ENCODE data around the gene PSMD11. TPM values are rescaled to one million over a fixed set of nuclear protein-coding genes. Genes with fewer than 3 reads are reported as not detected.
"Not testable (repeated sequence)": the region's sequence is repeated elsewhere in the genome, so short reads cannot be mapped to it uniquely, and the experiment has no call there.

Gene PSMD11
- total RNA-seq, 1 donor from 2014 or later: 109 TPM

DNA sequence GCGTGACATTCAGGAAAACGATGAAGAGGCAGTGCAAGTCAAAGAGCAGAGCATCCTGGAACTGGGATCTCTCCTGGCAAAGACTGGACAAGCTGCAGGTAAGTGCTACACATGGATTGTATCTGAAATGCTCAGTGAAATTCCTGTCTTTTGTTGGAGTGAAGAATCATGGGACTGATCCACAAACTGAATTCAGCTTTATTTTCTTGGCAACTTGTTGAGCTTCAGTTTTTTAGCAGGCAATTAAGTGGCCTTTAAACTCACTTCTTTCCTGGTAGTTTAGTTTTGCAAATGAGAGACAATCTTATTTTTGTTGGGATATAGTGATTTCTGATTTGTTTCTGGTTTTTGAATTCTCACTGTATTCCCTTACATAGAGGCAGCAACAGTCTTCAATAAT, 2.6 kb downstream of the PSMD11 start:
- Mint-ChIP-seq H3K4me3 (peak overlapping the region; percentile 92), H3K36me3 (peaks cover 23% of the 10 kb centered on the region), H3K27ac (no peak overlapping the region), H3K4me1 (ENCODE audit: unreplicated experiment) (peaks cover 18% of the 10 kb centered on the region), H3K27me3 (peaks cover 11% of the 10 kb centered on the region), H3K9me3 (no peaks in the 10 kb centered on the region)
- TF ChIP-seq, protein P1, sequence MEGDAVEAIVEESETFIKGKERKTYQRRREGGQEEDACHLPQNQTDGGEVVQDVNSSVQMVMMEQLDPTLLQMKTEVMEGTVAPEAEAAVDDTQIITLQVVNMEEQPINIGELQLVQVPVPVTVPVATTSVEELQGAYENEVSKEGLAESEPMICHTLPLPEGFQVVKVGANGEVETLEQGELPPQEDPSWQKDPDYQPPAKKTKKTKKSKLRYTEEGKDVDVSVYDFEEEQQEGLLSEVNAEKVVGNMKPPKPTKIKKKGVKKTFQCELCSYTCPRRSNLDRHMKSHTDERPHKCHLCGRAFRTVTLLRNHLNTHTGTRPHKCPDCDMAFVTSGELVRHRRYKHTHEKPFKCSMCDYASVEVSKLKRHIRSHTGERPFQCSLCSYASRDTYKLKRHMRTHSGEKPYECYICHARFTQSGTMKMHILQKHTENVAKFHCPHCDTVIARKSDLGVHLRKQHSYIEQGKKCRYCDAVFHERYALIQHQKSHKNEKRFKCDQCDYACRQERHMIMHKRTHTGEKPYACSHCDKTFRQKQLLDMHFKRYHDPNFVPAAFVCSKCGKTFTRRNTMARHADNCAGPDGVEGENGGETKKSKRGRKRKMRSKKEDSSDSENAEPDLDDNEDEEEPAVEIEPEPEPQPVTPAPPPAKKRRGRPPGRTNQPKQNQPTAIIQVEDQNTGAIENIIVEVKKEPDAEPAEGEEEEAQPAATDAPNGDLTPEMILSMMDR (conservative IDR thresholded peaks at IDR 0.05): no peak
- no peak for DNase-seq (ENCODE audit: extremely low spot score, unreplicated experiment)

DNA sequence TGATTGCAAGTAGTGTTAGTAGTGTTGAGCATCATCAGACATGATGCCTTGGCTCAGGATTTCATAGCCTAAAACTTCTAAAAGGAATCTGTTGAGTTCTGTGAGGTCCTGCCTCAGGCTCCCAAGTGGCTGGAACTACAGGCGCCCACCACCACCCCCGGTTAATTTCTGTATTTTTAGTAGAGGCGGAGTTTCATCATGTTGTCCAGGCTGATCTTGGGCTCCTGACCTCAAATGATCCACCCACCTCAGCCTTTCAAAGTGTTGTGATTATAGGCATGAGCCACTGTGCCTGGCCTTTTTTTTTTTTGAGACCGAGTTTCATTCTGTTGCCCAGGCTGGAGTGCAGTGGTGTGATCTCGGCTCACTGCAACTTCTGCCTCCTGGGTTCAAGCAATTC, 5.7 kb downstream of the PSMD11 start:
- DNase-seq (ENCODE audit: extremely low spot score, unreplicated experiment): no peak
- peaks cover 18% of the 10 kb centered on the region for H3K4me1 Mint-ChIP-seq (ENCODE audit: unreplicated experiment)
- H3K27me3 Mint-ChIP-seq: no peaks in the 10 kb centered on the region
- TF ChIP-seq, protein P1 (conservative IDR thresholded peaks at IDR 0.05): no peak
- H3K36me3 Mint-ChIP-seq: peaks cover 36% of the 10 kb centered on the region
- no peaks in the 10 kb centered on the region for H3K9me3 Mint-ChIP-seq
- H3K4me3 Mint-ChIP-seq: no peak overlapping the region
- H3K27ac Mint-ChIP-seq: no peak overlapping the region

DNA sequence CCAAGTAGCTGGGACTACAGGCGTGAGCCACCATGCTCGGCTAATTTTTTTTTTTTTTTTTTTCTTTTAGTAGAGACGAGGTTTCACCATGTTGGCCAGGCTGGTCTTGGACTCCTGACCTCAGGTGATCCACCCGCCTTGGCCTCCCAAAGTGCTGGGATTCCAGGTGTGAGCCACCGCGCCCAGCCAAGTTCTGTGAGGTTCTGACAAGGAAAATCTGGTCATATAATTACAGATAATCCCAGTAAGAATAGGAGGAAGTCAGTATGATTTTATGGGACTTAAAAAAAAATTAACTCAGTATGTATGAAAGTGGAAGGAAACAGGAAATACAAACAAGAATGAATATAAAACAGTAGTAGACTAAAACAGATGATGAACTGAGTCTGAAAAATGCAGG, 6.1 kb downstream of the PSMD11 start:
- not testable (repeated sequence) for H3K4me3 Mint-ChIP-seq; H3K27ac Mint-ChIP-seq; DNase-seq (ENCODE audit: extremely low spot score, unreplicated experiment); H3K9me3 Mint-ChIP-seq; H3K27me3 Mint-ChIP-seq
- peaks cover 15% of the 10 kb centered on the region for H3K4me1 Mint-ChIP-seq (ENCODE audit: unreplicated experiment)
- peaks cover 40% of the 10 kb centered on the region for H3K36me3 Mint-ChIP-seq

DNA sequence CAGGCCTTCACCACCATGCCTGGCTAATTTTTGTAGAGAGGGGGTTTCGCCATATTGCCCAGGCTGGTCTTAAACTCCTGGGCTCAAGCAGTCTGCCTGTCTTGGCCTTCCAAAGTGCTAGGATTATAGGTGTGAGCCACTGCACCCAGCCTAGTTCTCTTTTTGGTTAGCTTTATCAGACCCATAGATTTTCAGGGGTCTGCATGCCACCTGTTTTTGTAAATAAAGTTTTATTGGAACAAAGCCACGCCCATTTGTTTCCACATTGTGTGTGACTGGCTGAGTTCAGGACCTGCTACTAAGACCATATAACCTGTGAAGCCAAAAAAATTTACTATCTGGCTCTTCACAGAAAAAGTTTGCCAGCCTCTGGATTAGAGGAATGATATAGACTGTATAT, 7.6 kb downstream of the PSMD11 start:
- Mint-ChIP-seq H3K4me1 (ENCODE audit: unreplicated experiment) (peaks cover 3% of the 10 kb centered on the region), H3K27me3 (no peaks in the 10 kb centered on the region), H3K9me3 (no peaks in the 10 kb centered on the region), H3K4me3 (no peak overlapping the region), H3K27ac (no peak overlapping the region), H3K36me3 (peaks cover 40% of the 10 kb centered on the region)
- TF ChIP-seq, protein P1 (conservative IDR thresholded peaks at IDR 0.05): no peak
- no peak for DNase-seq (ENCODE audit: extremely low spot score, unreplicated experiment)

DNA sequence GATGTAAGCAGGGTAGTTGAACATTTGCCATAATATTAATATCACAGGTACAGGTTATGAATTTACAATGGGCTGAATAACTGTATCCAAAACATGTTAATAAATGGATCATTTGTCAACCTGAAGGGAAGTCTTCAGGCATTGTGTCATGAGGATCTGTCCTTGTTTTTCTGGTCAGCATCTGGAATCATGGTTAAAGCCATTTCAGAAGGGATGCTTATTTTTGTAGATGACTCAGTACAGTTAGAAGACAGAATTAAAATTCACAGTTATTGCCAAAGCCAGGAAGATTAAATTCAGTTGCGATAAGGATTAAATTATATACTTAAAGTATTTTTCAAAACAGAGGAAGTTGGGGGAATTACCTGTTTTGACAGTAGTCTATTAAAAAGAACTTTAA, 8.0 kb downstream of the PSMD11 start:
- Mint-ChIP-seq H3K4me3 (no peak overlapping the region), H3K9me3 (no peaks in the 10 kb centered on the region), H3K27ac (no peak overlapping the region), H3K4me1 (ENCODE audit: unreplicated experiment) (no peaks in the 10 kb centered on the region), H3K36me3 (peaks cover 41% of the 10 kb centered on the region), H3K27me3 (no peaks in the 10 kb centered on the region)
- TF ChIP-seq, protein P1 (conservative IDR thresholded peaks at IDR 0.05): no peak
- DNase-seq (ENCODE audit: extremely low spot score, unreplicated experiment): no peak

DNA sequence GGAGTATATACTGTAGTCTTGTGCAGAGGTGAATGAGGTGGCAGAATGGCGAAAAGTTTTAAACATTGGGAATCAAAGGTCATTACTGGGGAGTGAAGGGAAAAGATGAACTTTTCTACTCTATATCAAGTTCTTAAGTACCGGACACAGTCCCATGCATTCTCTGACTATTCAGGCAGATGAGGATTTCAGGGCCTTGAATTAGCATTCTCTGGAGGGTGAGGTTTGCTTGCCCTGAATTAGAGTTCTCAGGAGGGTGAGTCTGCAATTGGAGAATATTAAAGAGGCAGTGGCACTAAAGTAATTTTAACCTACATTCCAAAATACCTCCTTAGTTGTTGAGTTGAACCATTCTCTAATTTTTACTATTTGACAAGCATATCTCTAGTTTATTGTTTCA, 9.1 kb downstream of the PSMD11 start:
- Mint-ChIP-seq H3K36me3 (peaks cover 47% of the 10 kb centered on the region), H3K27me3 (no peaks in the 10 kb centered on the region)

More for the DNA sequence above, 9.1 kb downstream of the PSMD11 start:
- TF ChIP-seq, protein P1 (conservative IDR thresholded peaks at IDR 0.05): no peak
- no peak overlapping the region for H3K4me3 Mint-ChIP-seq
- H3K27ac Mint-ChIP-seq: no peak overlapping the region
- no peak for DNase-seq (ENCODE audit: extremely low spot score, unreplicated experiment)
- H3K9me3 Mint-ChIP-seq: no peaks in the 10 kb centered on the region
- no peaks in the 10 kb centered on the region for H3K4me1 Mint-ChIP-seq (ENCODE audit: unreplicated experiment)
